ENCODE data around the gene GTF2F1. TPM values are rescaled to one million over a fixed set of nuclear protein-coding genes. Genes with fewer than 3 reads are reported as not detected.
A peak's percentile ranks its signal among the peaks of the same experiment; 100 is the strongest.

GTF2F1 gene
- 33.6 and 59.2 TPM in 2 replicates for total RNA-seq (ENCODE audit: low replicate concordance)

DNA sequence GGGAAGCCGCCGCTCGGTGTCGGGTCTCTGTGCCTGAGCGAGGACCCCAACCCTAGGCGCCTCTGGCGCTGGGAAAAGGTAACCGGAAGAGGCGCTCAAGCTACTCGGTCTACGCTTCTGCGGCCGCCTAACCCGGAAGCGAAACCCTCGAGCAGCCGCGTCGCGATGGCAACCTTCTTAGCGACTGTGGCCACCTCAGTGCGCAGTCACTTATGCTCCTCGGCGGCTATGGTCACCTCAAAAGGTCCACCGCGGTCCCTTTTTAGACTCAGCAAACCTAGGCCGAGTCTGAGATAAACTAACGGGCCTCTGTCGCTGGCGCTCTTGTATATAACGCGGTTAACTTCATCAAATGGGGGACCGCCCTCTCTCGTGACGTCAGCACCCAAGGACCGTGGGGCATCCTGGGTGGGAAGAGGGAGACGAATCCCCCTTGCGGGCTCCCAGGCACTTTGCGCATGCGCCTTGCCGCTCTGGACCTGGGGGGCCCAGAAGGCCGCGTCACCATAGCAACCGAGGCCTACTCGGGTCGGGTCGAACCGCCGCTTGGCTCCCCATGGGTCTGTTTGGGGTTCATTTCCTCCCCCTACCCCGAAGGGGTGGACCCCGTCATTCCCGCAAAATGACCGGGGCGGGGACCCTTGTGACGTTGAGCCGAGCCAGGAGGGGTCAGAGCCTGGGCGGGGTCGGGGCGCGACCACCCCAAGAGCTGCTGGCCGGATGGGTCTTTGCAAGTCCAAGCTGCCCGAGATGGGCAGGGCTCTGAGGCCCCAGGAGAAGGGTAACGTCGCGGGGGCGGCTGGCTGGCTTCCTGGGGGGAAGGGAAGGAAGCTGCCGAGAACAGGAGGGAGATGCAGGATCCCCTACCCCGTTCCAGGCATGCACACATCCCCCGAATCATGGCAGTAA, at the start of gene GTF2F1:
Gene GTF2F1 (minus strand): TSS at position 91 of the 909 bp plus-strand sequence. CDS start 169 bp downstream, outside the sequence.
- H3K4me3 ChIP-seq (ENCODE audit: low read depth, low read length): peak within 1 kb of the TSS; percentile 85
- peak; percentile 96 for DNase-seq (ENCODE audit: low read depth)
- TF ChIP-seq CTCF (IDR thresholded peaks at IDR 0.05; ENCODE audit: insufficient read depth, low read length): peak; percentile 29

GRCh38 chr19:6442087-6442688, 49.2 kb upstream of the GTF2F1 start:
- no peak for DNase-seq (ENCODE audit: low read depth)
- no peak for TF ChIP-seq CTCF (IDR thresholded peaks at IDR 0.05; ENCODE audit: insufficient read depth, low read length)

DNA sequence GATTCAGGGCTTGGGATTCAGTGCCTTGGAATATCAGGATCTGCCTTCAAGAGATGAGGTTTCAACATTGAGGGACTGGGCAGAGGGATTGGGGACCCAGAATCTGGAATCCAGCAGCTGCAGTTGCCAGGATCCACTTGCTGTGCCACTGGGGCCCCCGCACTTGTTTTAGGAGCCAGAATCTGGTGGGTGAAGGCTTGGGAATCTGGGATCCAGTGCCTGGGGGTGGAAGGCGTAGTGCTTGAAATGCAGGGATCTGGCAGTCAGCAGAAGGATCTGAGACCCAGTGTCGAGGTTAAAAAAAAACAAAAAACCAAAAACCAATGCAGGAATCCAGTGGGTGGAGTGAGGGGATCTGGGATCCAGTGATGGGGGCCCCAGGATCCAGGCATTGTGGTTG, 47.9 kb upstream of the GTF2F1 start:
- no peak for DNase-seq (ENCODE audit: low read depth)

More at GRCh38 chr19:6442087-6442688, 49.2 kb upstream of the GTF2F1 start:
- H3K4me3 ChIP-seq (ENCODE audit: low read depth, low read length): no peak overlapping the region

GRCh38 chr19:6439743-6440142, 46.8 kb upstream of the GTF2F1 start:
- no peak overlapping the region for H3K4me3 ChIP-seq (ENCODE audit: low read depth, low read length)
- DNase-seq (ENCODE audit: low read depth): no peak
- no peak for TF ChIP-seq CTCF (IDR thresholded peaks at IDR 0.05; ENCODE audit: insufficient read depth, low read length)

More for the DNA sequence above, 47.9 kb upstream of the GTF2F1 start:
- no peak overlapping the region for H3K4me3 ChIP-seq (ENCODE audit: low read depth, low read length)
- TF ChIP-seq CTCF (IDR thresholded peaks at IDR 0.05; ENCODE audit: insufficient read depth, low read length): no peak

GRCh38 chr19:6433663-6434062, 40.7 kb upstream of the GTF2F1 start, which contains the start of gene SLC25A41:
SLC25A41 (minus strand) TSS chr19:6433763; CDS start chr19:6433693, 70 bp downstream.
- no peak within 1 kb of the TSS for H3K4me3 ChIP-seq (ENCODE audit: low read depth, low read length)
- DNase-seq (ENCODE audit: low read depth): no peak
- no peak for TF ChIP-seq CTCF (IDR thresholded peaks at IDR 0.05; ENCODE audit: insufficient read depth, low read length)

DNA sequence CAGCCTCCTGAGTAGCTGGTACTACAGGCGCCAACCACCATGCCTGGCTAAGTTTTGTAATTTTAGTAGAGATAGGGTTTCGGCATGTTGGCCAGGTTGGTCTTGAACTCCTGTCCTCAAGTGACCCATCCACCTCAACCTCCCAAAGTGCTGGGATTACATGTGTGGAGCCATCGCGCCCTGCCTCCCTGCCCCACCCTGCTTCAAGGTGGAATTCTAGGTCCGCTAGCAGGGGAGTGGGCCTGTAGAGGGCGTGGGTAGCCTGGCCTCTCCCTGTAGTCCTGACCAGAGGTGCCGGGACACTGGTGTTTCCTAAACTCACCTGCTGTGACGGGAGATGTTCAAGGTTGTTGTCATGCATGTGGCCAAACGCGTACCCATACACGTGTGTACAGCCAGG, 40.2 kb upstream of the GTF2F1 start:
- TF ChIP-seq CTCF (IDR thresholded peaks at IDR 0.05; ENCODE audit: insufficient read depth, low read length): no peak
- H3K4me3 ChIP-seq (ENCODE audit: low read depth, low read length): no peak overlapping the region
- DNase-seq (ENCODE audit: low read depth): no peak
